ENCODE results near the gene CARD11. TPM values are rescaled to one million over a fixed set of nuclear protein-coding genes. Genes with fewer than 3 reads are reported as not detected.

Gene CARD11
- total RNA-seq, 4 donors from 2014 or later: 3.1 to 53.6 (median 5.9) TPM

DNA sequence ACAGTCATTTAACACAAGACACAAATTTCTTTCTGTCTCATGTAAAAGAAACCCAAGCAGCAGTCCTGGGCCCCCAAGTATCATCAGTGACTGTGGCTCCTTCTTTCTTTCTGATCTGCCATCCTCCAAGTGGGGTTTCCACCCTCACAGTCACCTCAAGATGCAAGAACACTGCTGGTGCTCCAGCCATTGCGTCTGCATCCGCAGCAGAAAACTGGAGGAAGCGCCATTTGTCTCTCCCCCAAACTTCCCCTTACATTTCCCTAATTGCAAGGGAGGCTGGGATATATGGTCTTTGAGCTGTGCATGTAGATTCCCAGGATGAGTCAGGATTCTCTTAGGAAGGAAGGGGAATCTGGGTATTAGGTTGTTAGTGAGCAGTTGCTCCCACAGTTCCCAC, 138.6 kb downstream of the CARD11 start:
- DNase-seq: no peak
- Histone ChIP-seq H3K4me3 (no peak overlapping the region), H3K27me3 (no peaks in the 10 kb centered on the region), H3K9me3 (no peaks in the 10 kb centered on the region), H3K27ac (no peak overlapping the region), H3K36me3 (no peaks in the 10 kb centered on the region), H3K4me1 (peaks cover 0 to 7% (median 0%) of the 10 kb centered on the region in 4 donors)
- no peak for TF ChIP-seq CTCF (IDR thresholded peaks at IDR 0.05)
- no peak for TF ChIP-seq POLR2A (IDR thresholded peaks at IDR 0.05)

- Histone ChIP-seq H3K27me3 (no peaks in the 10 kb centered on the region), H3K27ac (no peak overlapping the region), H3K36me3 (no peaks in the 10 kb centered on the region), H3K4me1 (peaks cover 0 to 7% (median 0%) of the 10 kb centered on the region in 4 donors), H3K9me3 (no peaks in the 10 kb centered on the region), H3K4me3 (no peak overlapping the region)
- TF ChIP-seq CTCF (IDR thresholded peaks at IDR 0.05) (no peak), POLR2A (IDR thresholded peaks at IDR 0.05) (no peak)
- DNase-seq: no peak
Measured at GRCh38 chr7:2904202-2904601, 139.5 kb downstream of the CARD11 start.

DNA sequence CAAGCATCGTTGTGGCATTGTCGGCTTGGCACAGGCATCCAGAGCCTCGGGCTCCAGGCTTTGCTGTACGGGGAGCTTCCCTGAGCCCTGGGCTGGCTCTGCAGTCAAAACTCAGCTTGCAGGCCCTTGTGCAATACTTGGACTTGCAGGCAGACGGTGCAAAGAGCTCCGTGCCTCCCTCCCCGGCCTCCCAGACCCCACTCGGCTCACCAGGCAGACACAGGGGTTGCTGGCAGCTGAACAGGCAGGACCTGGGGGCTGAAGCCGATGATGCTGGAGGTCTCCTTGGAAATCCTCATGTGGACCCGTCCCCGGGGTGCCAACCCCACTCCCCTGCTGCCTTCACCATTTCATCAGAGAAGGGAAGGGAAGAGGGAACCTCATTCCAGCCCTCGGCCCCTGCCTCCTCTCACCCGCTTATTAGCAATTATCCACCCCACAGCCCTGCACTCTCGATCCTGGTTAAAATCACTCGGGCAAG, 139.9 kb downstream of the CARD11 start:
- no peaks in the 10 kb centered on the region for H3K27me3 ChIP-seq
- H3K4me1 ChIP-seq: peaks cover 0 to 7% (median 0%) of the 10 kb centered on the region in 4 donors
- H3K4me3 ChIP-seq: no peak overlapping the region
- DNase-seq: no peak
- peak overlapping the region in 1 of 4 donors; percentile 12 for H3K27ac ChIP-seq
- TF ChIP-seq CTCF (IDR thresholded peaks at IDR 0.05): no peak
- no peaks in the 10 kb centered on the region for H3K36me3 ChIP-seq
- H3K9me3 ChIP-seq: no peaks in the 10 kb centered on the region

GRCh38 chr7:2897023-2897422, 146.6 kb downstream of the CARD11 start:
- no peak overlapping the region for H3K4me3 ChIP-seq
- H3K4me1 ChIP-seq: peaks cover 0 to 6% (median 3%) of the 10 kb centered on the region in 4 donors
- TF ChIP-seq POLR2A (IDR thresholded peaks at IDR 0.05): no peak
- TF ChIP-seq CTCF (IDR thresholded peaks at IDR 0.05): no peak
- no peaks in the 10 kb centered on the region for H3K27me3 ChIP-seq
- DNase-seq: no peak
- no peaks in the 10 kb centered on the region for H3K36me3 ChIP-seq
- H3K27ac ChIP-seq: no peak overlapping the region
- no peaks in the 10 kb centered on the region for H3K9me3 ChIP-seq

- no peak for DNase-seq
- no peak overlapping the region for H3K4me3 ChIP-seq
- H3K36me3 ChIP-seq: no peaks in the 10 kb centered on the region
- H3K27ac ChIP-seq: peak overlapping the region in 1 of 4 donors; percentile 25
- no peaks in the 10 kb centered on the region for H3K9me3 ChIP-seq
- H3K4me1 ChIP-seq: peaks cover 0 to 6% (median 3%) of the 10 kb centered on the region in 4 donors
- H3K27me3 ChIP-seq: no peaks in the 10 kb centered on the region
- TF ChIP-seq POLR2A (IDR thresholded peaks at IDR 0.05) (no peak), CTCF (IDR thresholded peaks at IDR 0.05) (no peak)
Measured at GRCh38 chr7:2896131-2896530, 147.5 kb downstream of the CARD11 start.
